Neural cell (in vitro differentiated cells): ENCODE measurements around the gene NKAIN2.

Experiments used
- EP300 ChIP-seq: fragments of 450-650 bp; conservative IDR thresholded peaks from 2 replicates; pipeline ENCODE4 v1.6.1; 2014; ENCODE audit warnings: antibody characterized with exemption, mild to moderate bottlenecking, moderate library complexity; ENCODE audit not compliant: poor library complexity, severe bottlenecking
- MXI1 ChIP-seq: fragments of 450-650 bp; conservative IDR thresholded peaks from 2 replicates; pipeline ENCODE4 v1.6.1; 2014; ENCODE audit warnings: antibody characterized with exemption, mild to moderate bottlenecking; ENCODE audit not compliant: poor library complexity, severe bottlenecking
- SMC3 ChIP-seq: fragments of 450-650 bp; conservative IDR thresholded peaks from 2 replicates; pipeline ENCODE4 v1.6.1; 2014; ENCODE audit warnings: antibody characterized with exemption, mild to moderate bottlenecking, moderate library complexity; ENCODE audit not compliant: poor library complexity
- TF ChIP-seq, protein P1 (sequence below): fragments of 450-650 bp; IDR thresholded peaks from 2 replicates; pipeline ENCODE4 v1.5.1; 2014; ENCODE audit warnings: antibody characterized with exemption, mild to moderate bottlenecking, moderate library complexity; ENCODE audit not compliant: poor library complexity, severe bottlenecking
- TF ChIP-seq, protein P2 (sequence below): IDR thresholded peaks from 2 replicates; pipeline ENCODE4 v1.6.1; 2012; ENCODE audit warnings: borderline replicate concordance

DNA sequence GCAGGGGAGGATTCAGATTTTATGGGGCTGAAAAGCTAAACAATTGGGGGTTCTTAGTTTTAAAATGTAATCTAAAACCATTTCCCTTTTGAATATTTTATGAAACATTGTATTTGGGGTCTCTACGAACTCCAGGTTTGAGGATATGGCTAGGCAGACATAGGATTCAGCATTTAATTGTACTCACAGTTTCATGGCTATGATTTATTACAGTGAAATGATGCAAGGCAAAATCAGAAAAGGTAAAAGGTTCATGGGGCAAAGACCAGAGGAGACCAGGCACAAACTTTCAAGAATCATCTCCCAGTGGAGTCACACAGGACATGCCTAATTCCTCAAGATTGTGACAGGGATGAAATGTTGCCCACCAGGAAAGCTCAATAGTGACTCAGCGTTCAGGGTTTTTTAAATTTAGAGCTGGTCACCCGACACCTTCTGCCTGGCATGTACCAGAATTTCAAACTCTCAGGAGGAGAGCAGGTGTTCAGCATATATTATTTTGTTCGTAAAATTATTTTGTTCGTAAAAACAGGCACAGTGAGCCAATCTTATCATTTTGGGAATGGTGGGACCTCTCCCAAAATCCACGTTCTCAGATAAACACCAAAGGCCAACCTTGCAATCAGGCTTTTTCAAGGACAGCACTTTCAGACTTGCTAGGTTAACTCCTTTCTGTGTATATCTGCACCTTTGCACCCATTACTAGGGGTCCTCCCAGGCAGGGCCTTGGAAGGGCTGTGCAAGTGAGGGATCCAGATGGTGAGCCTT is 270.3 kb downstream of the NKAIN2 start:
- TF ChIP-seq, protein P1, sequence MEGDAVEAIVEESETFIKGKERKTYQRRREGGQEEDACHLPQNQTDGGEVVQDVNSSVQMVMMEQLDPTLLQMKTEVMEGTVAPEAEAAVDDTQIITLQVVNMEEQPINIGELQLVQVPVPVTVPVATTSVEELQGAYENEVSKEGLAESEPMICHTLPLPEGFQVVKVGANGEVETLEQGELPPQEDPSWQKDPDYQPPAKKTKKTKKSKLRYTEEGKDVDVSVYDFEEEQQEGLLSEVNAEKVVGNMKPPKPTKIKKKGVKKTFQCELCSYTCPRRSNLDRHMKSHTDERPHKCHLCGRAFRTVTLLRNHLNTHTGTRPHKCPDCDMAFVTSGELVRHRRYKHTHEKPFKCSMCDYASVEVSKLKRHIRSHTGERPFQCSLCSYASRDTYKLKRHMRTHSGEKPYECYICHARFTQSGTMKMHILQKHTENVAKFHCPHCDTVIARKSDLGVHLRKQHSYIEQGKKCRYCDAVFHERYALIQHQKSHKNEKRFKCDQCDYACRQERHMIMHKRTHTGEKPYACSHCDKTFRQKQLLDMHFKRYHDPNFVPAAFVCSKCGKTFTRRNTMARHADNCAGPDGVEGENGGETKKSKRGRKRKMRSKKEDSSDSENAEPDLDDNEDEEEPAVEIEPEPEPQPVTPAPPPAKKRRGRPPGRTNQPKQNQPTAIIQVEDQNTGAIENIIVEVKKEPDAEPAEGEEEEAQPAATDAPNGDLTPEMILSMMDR: no peak
- TF ChIP-seq, protein P2, sequence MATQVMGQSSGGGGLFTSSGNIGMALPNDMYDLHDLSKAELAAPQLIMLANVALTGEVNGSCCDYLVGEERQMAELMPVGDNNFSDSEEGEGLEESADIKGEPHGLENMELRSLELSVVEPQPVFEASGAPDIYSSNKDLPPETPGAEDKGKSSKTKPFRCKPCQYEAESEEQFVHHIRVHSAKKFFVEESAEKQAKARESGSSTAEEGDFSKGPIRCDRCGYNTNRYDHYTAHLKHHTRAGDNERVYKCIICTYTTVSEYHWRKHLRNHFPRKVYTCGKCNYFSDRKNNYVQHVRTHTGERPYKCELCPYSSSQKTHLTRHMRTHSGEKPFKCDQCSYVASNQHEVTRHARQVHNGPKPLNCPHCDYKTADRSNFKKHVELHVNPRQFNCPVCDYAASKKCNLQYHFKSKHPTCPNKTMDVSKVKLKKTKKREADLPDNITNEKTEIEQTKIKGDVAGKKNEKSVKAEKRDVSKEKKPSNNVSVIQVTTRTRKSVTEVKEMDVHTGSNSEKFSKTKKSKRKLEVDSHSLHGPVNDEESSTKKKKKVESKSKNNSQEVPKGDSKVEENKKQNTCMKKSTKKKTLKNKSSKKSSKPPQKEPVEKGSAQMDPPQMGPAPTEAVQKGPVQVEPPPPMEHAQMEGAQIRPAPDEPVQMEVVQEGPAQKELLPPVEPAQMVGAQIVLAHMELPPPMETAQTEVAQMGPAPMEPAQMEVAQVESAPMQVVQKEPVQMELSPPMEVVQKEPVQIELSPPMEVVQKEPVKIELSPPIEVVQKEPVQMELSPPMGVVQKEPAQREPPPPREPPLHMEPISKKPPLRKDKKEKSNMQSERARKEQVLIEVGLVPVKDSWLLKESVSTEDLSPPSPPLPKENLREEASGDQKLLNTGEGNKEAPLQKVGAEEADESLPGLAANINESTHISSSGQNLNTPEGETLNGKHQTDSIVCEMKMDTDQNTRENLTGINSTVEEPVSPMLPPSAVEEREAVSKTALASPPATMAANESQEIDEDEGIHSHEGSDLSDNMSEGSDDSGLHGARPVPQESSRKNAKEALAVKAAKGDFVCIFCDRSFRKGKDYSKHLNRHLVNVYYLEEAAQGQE: no peak
- TF ChIP-seq SMC3 (no peak), EP300 (no peak), MXI1 (no peak)
